ENCODE measurements around the gene NOCT.

GRCh38 chr4:139020384-139020783 lies 4.8 kb downstream of the NOCT start:
- TF ChIP-seq ZEB2 (tag by site-specific recombination; IDR thresholded peaks at IDR 0.05) (no peak), OSR2 (tag by site-specific recombination; IDR thresholded peaks at IDR 0.05) (no peak)
